ENCODE results near the gene HCK. TPM values are rescaled to one million over a fixed set of nuclear protein-coding genes. Genes with fewer than 3 reads are reported as not detected.
"Not testable (repeated sequence)": the region's sequence is repeated elsewhere in the genome, so short reads cannot be mapped to it uniquely, and the experiment has no call there.

HCK gene
- total RNA-seq, 1 experiment from 2014 or later = 1.3 TPM

DNA sequence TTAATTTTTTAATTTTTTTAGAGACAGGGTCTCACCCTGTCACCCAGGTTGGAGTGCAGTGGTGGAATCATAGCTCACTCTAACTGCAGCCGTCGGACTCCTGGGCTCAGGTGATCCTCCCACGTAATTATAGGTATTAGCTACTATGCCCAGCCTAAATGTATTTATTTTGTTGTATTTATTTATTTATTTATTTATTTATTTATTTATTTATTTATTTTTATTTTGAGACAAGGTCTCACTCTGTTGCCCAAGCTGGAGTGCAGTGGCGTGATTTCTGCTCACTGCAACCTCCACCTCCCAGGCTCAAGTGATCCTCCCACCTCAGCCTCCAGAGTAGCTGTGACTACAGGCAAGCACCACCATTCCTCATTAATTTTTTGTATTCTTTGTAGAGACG, 66.4 kb downstream of the HCK start:
- ATAC-seq; H3K27me3 Mint-ChIP-seq (ENCODE audit: low read depth); DNase-seq (ENCODE audit: low spot score); CTCF ChIA-PET; H3K4me3 Mint-ChIP-seq; H3K27ac Mint-ChIP-seq; POLR2A ChIA-PET; H3K9me3 Mint-ChIP-seq: not testable (repeated sequence)
- peaks cover 15% of the 10 kb centered on the region for H3K4me1 Mint-ChIP-seq
- peaks cover 10% of the 10 kb centered on the region for H3K36me3 Mint-ChIP-seq

DNA sequence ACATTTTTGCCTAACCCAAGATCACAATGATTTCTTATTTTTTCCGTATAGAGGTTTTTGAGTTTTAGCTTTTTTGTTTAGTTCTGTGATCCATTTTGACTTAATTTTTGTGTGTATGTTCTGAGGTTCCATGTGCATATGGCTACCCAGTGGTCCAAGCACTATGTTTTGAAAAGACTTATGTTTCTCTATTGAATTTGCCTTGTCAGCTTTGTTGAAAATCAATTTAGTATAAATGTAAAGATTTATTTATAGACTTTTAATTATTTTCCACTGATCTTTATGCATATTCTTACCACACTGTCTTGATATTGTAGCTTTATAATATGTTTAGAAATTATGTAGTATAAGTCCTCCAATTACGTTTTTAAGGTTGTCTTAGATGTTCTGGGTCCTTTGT, 67.7 kb downstream of the HCK start:
- Mint-ChIP-seq H3K4me1 (peaks cover 15% of the 10 kb centered on the region), H3K27ac (no peak overlapping the region), H3K36me3 (peaks cover 19% of the 10 kb centered on the region), H3K27me3 (ENCODE audit: low read depth) (no peaks in the 10 kb centered on the region), H3K4me3 (no peak overlapping the region), H3K9me3 (peaks cover 10% of the 10 kb centered on the region)
- POLR2A ChIA-PET = no interaction called here
- no peak for TF ChIP-seq ZNF317 (CRISPR knock-in tag; IDR thresholded peaks at IDR 0.05; ENCODE audit: borderline replicate concordance, low read depth)
- TF ChIP-seq, protein P1, sequence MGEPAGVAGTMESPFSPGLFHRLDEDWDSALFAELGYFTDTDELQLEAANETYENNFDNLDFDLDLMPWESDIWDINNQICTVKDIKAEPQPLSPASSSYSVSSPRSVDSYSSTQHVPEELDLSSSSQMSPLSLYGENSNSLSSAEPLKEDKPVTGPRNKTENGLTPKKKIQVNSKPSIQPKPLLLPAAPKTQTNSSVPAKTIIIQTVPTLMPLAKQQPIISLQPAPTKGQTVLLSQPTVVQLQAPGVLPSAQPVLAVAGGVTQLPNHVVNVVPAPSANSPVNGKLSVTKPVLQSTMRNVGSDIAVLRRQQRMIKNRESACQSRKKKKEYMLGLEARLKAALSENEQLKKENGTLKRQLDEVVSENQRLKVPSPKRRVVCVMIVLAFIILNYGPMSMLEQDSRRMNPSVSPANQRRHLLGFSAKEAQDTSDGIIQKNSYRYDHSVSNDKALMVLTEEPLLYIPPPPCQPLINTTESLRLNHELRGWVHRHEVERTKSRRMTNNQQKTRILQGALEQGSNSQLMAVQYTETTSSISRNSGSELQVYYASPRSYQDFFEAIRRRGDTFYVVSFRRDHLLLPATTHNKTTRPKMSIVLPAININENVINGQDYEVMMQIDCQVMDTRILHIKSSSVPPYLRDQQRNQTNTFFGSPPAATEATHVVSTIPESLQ (CRISPR knock-in tag; IDR thresholded peaks at IDR 0.05) = no peak
- TF ChIP-seq ZNF138 (CRISPR knock-in tag; conservative IDR thresholded peaks at IDR 0.05) = no peak
- CTCF ChIA-PET = no interaction called here
- ATAC-seq (no peak), DNase-seq (ENCODE audit: low spot score) (no peak)

DNA sequence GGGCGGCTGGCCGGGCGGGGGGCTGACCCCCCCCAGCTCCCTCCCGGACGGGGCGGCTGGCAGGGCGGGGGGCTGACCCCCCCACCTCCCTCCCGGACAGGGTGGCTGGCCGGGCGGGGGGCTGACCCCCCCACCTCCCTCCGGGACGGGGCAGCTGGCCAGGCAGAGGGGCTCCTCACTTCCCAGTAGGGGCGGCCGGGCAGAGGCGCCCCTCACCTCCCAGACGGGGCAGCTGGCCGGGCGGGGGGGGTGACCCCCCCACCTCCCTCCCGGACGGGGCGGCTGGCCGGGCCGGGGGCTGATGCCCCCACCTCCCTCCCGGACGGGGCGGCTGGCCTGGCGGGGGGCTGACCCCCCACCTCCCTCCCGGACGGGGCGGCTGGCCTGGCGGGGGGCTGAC, 69.9 kb downstream of the HCK start:
- CTCF ChIA-PET = not testable (repeated sequence)

DNA sequence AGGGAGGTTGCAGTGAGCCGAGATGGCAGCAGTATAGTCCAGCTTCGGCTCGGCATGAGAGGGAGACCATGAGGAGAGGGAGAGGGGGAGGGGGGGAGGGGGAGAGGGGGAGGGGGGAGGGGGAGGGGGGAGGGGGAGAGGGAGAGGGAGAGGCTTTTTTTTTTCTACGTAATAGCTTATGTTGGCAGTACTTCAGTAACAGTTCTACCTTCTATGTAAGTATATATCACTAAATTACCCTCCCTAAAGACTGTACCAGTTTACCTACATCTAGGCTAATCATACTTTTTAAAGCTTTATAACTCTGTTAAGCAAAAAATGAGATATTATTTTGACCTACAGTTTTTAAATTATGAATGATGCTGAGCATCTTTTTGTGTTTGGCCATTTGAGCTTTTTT, 71.0 kb downstream of the HCK start:
- TF ChIP-seq SP1 (CRISPR knock-in tag; conservative IDR thresholded peaks at IDR 0.05) (no peak), HMGA2 (CRISPR knock-in tag; IDR thresholded peaks at IDR 0.05) (no peak), OVOL2 (CRISPR knock-in tag; IDR thresholded peaks at IDR 0.05; ENCODE audit: borderline replicate concordance) (no peak)
- TF ChIP-seq, protein P2, sequence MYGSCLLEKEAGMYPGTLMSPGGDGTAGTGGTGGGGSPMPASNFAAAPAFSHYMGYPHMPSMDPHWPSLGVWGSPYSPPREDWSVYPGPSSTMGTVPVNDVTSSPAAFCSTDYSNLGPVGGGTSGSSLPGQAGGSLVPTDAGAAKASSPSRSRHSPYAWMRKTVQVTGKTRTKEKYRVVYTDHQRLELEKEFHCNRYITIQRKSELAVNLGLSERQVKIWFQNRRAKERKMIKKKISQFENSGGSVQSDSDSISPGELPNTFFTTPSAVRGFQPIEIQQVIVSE (CRISPR knock-in tag; IDR thresholded peaks at IDR 0.05; ENCODE audit: borderline replicate concordance) = no peak
- peaks cover 21% of the 10 kb centered on the region for H3K36me3 Mint-ChIP-seq
- H3K27me3 Mint-ChIP-seq (ENCODE audit: low read depth) = no peaks in the 10 kb centered on the region
- H3K4me3 Mint-ChIP-seq = no peak overlapping the region
- DNase-seq (ENCODE audit: low spot score) (no peak), ATAC-seq (no peak)
- POLR2A ChIA-PET = no interaction called here
- H3K4me1 Mint-ChIP-seq = peaks cover 17% of the 10 kb centered on the region
- CTCF ChIA-PET = no interaction called here
- H3K9me3 Mint-ChIP-seq = peaks cover 10% of the 10 kb centered on the region
- no peak overlapping the region for H3K27ac Mint-ChIP-seq

More for the DNA sequence above, 69.9 kb downstream of the HCK start:
- H3K4me3 Mint-ChIP-seq; DNase-seq (ENCODE audit: low spot score); H3K27me3 Mint-ChIP-seq (ENCODE audit: low read depth); ATAC-seq; H3K9me3 Mint-ChIP-seq; POLR2A ChIA-PET; H3K27ac Mint-ChIP-seq: not testable (repeated sequence)
- Mint-ChIP-seq H3K4me1 (peaks cover 12% of the 10 kb centered on the region), H3K36me3 (peaks cover 21% of the 10 kb centered on the region)

DNA sequence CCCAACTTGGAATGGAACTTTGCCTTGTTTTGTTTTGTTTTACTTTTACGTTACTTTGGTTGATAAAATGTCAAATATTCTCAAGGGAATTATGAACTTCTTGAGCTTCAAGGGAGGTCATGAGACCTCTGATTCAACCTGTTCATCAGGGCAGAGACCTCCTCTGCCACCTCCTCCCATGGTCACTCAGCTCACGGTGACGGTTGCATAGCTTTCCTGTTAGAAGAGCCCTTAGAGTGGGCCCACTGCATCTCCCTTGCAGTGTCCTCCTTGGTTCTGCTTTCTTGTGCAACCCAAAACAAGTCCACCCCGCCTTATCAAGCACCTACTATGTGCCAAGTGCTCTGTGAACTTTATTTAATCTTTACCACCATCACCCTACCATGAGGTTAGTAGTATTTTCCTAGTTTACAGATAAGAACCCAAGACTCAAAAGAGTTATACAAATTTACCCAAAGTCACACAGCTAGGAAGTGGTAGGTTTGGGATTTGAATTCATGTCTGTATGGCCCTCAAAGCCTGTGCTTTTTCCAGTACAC, 72.9 kb downstream of the HCK start:
- CTCF ChIA-PET = no interaction called here
- Mint-ChIP-seq H3K4me1 (peaks cover 17% of the 10 kb centered on the region), H3K27me3 (ENCODE audit: low read depth) (no peaks in the 10 kb centered on the region), H3K4me3 (no peak overlapping the region), H3K9me3 (peaks cover 10% of the 10 kb centered on the region), H3K36me3 (peaks cover 21% of the 10 kb centered on the region), H3K27ac (no peak overlapping the region)
- POLR2A ChIA-PET = no interaction called here
- DNase-seq (ENCODE audit: low spot score) = no peak
- no peak for ATAC-seq
- TF ChIP-seq, protein P3, sequence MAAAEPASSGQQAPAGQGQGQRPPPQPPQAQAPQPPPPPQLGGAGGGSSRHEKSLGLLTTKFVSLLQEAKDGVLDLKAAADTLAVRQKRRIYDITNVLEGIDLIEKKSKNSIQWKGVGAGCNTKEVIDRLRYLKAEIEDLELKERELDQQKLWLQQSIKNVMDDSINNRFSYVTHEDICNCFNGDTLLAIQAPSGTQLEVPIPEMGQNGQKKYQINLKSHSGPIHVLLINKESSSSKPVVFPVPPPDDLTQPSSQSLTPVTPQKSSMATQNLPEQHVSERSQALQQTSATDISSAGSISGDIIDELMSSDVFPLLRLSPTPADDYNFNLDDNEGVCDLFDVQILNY (CRISPR knock-in tag; IDR thresholded peaks at IDR 0.05) = no peak
- TF ChIP-seq KAT7 (CRISPR knock-in tag; IDR thresholded peaks at IDR 0.05; ENCODE audit: borderline replicate concordance) (no peak), NR2C2 (CRISPR knock-in tag; IDR thresholded peaks at IDR 0.05) (no peak), ESRRA (CRISPR knock-in tag; IDR thresholded peaks at IDR 0.05; ENCODE audit: borderline replicate concordance) (no peak), ZNF263 (CRISPR knock-in tag; IDR thresholded peaks at IDR 0.05; ENCODE audit: low read depth) (no peak), JUN (CRISPR knock-in tag; IDR thresholded peaks at IDR 0.05) (no peak), ETV6 (CRISPR knock-in tag; IDR thresholded peaks at IDR 0.05) (no peak)
- TF ChIP-seq, protein P4, sequence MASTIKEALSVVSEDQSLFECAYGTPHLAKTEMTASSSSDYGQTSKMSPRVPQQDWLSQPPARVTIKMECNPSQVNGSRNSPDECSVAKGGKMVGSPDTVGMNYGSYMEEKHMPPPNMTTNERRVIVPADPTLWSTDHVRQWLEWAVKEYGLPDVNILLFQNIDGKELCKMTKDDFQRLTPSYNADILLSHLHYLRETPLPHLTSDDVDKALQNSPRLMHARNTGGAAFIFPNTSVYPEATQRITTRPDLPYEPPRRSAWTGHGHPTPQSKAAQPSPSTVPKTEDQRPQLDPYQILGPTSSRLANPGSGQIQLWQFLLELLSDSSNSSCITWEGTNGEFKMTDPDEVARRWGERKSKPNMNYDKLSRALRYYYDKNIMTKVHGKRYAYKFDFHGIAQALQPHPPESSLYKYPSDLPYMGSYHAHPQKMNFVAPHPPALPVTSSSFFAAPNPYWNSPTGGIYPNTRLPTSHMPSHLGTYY (CRISPR knock-in tag; IDR thresholded peaks at IDR 0.05) = no peak
- TF ChIP-seq, protein P5, sequence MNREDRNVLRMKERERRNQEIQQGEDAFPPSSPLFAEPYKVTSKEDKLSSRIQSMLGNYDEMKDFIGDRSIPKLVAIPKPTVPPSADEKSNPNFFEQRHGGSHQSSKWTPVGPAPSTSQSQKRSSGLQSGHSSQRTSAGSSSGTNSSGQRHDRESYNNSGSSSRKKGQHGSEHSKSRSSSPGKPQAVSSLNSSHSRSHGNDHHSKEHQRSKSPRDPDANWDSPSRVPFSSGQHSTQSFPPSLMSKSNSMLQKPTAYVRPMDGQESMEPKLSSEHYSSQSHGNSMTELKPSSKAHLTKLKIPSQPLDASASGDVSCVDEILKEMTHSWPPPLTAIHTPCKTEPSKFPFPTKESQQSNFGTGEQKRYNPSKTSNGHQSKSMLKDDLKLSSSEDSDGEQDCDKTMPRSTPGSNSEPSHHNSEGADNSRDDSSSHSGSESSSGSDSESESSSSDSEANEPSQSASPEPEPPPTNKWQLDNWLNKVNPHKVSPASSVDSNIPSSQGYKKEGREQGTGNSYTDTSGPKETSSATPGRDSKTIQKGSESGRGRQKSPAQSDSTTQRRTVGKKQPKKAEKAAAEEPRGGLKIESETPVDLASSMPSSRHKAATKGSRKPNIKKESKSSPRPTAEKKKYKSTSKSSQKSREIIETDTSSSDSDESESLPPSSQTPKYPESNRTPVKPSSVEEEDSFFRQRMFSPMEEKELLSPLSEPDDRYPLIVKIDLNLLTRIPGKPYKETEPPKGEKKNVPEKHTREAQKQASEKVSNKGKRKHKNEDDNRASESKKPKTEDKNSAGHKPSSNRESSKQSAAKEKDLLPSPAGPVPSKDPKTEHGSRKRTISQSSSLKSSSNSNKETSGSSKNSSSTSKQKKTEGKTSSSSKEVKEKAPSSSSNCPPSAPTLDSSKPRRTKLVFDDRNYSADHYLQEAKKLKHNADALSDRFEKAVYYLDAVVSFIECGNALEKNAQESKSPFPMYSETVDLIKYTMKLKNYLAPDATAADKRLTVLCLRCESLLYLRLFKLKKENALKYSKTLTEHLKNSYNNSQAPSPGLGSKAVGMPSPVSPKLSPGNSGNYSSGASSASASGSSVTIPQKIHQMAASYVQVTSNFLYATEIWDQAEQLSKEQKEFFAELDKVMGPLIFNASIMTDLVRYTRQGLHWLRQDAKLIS (CRISPR knock-in tag; IDR thresholded peaks at IDR 0.05; ENCODE audit: borderline replicate concordance) = no peak
- TF ChIP-seq, protein P6, sequence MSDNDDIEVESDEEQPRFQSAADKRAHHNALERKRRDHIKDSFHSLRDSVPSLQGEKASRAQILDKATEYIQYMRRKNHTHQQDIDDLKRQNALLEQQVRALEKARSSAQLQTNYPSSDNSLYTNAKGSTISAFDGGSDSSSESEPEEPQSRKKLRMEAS (CRISPR knock-in tag; IDR thresholded peaks at IDR 0.05) = no peak

All from WTC11 (cell line).